ENCODE results near the gene DNMT3A.

DNMT3A gene

DNA sequence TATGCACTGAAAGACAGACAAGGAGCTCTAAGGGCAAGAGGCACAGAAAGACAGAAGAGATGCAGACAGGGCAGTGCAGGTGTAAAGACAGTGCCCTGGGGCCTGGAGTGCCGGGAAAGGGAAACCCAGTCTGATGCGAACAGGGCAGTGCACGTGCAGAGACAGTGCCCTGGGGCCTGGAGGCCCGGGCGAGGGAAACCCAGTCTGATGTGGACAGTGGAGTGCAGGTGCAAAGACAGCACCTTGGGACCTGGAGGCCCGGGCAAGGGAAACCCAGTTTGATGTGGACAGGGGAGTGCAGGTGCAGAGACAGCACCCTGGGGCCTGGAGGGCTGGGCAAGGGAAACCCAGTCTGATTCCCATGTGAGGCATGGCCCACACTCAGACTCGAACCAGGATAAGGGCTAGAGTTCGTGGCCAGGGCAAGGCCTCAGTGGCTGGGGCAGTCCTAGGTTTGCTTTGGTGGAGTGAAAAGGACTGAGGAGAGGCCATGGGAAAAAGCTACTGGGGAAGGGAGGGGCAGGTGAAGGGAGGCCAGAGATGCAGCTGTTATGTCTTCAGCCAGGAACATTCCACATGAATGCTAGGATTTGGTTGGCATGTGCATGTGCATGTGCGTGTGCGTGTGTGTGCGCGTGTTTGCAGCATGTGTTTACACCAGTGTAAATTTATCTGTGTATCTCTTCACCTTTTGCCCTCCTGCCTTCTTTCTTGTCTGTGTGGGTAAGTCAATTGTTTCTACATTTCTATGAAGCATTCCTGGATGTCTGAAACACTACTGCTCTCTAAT, 39.1 kb upstream of the DNMT3A start:
- H4K8ac ChIP-seq (ENCODE audit: low read depth, low read length) = no peak overlapping the region
- H2AK5ac ChIP-seq (ENCODE audit: low read depth, low read length) = peak overlapping the region; percentile 59
- H2BK5ac ChIP-seq (ENCODE audit: low read length) = no peak overlapping the region
- peaks cover 0 to 3% of the 10 kb centered on the region in 2 donors for H3K36me3 ChIP-seq (replicated peaks in 1 of 2; ENCODE audit: control insufficient read depth in 2 of 2, insufficient read depth in 2 of 2, low read length in 2 of 2)
- no peak overlapping the region for H2AFZ ChIP-seq (ENCODE audit: low read length)
- WGBS, 2 donors (ENCODE audit: extremely low coverage in 2 of 2, insufficient read length in 2 of 2, insufficient replicate concordance in 1 of 2) = no CpG with 5 or more reads among the region's 12 CpGs
- H2BK15ac ChIP-seq (ENCODE audit: low read length) = no peak overlapping the region
- H3K9ac ChIP-seq (ENCODE audit: low read depth, low read length, poor library complexity) = peak overlapping the region; percentile 9
- no peaks in the 10 kb centered on the region for H3K79me1 ChIP-seq (ENCODE audit: low read depth, low read length)
- peaks cover 13 to 14% of the 10 kb centered on the region in 2 donors for H3K4me1 ChIP-seq (ENCODE audit: control insufficient read depth in 2 of 2, insufficient read depth in 1 of 2, low read depth in 1 of 2, low read length in 2 of 2)
- no peak overlapping the region for H2BK120ac ChIP-seq (ENCODE audit: low read depth, low read length)
- H4K91ac ChIP-seq (ENCODE audit: low read depth, low read length, poor library complexity) = no peak overlapping the region
- H3K23ac ChIP-seq (ENCODE audit: low read depth, low read length, poor library complexity) = peak overlapping the region; percentile 38
- peaks cover 0 to 16% of the 10 kb centered on the region in 2 donors for H3K9me3 ChIP-seq (replicated peaks in 1 of 2; ENCODE audit: control insufficient read depth in 2 of 2, insufficient read depth in 1 of 2, low read depth in 1 of 2, low read length in 2 of 2)
- no peak overlapping the region for H2BK12ac ChIP-seq (ENCODE audit: low read length)
- peak overlapping the region; percentile 22 for H3K18ac ChIP-seq (ENCODE audit: low read length)
- H3K4ac ChIP-seq (ENCODE audit: low read length) = no peak overlapping the region
- no peak for DNase-seq (ENCODE audit: low spot score)
- peaks cover 0 to 2% (median 0%) of the 10 kb centered on the region in 3 experiments for H3K27me3 ChIP-seq (ENCODE audit: control insufficient read depth in 3 of 3, insufficient read depth in 3 of 3, low read depth in 1 of 3, low read length in 3 of 3)
- no peak overlapping the region for H3K4me3 ChIP-seq (ENCODE audit: low read length in 2 of 2)
- no peak overlapping the region for H3K27ac ChIP-seq (replicated peaks; ENCODE audit: low read length)
- H3K14ac ChIP-seq (ENCODE audit: low read length) = peak overlapping the region; percentile 11
- no peak overlapping the region for H3K4me2 ChIP-seq (ENCODE audit: insufficient read depth, low read length, poor library complexity, severe bottlenecking)

- WGBS, 2 donors (ENCODE audit: extremely low coverage in 2 of 2, insufficient read length in 2 of 2, insufficient replicate concordance in 1 of 2) = no CpG with 5 or more reads among the region's 5 CpGs
- no peak overlapping the region for H3K18ac ChIP-seq (ENCODE audit: low read length)
Observed at GRCh38 chr2:25380023-25380422, 38.3 kb upstream of the DNMT3A start.

DNA sequence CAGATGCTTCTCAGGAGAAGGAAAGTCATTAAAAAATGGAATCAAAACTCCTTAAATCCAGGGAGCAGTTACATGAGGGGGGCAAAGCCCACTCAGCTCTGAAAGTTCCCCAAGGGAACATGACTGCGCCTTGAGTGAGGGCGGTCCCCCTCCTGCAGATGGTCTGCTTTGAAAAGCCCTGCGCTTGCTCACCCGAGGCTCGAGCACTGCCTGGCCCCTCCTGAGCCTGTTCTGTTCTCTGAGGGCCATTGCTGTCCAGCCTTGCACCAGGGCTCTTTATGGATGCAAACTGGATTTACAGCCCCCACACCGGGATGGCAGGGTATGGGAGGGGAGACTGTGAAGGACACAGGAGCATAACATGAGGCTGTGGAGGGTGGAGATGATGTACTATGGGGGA, 37.8 kb upstream of the DNMT3A start:
- Histone ChIP-seq H2BK120ac (ENCODE audit: low read depth, low read length) (no peak overlapping the region), H2BK12ac (ENCODE audit: low read length) (no peak overlapping the region), H3K4me1 (ENCODE audit: control insufficient read depth in 2 of 2, insufficient read depth in 1 of 2, low read depth in 1 of 2, low read length in 2 of 2) (peaks cover 17 to 18% of the 10 kb centered on the region in 2 donors), H3K36me3 (replicated peaks in 1 of 2; ENCODE audit: control insufficient read depth in 2 of 2, insufficient read depth in 2 of 2, low read length in 2 of 2) (peaks cover 0 to 3% of the 10 kb centered on the region in 2 donors), H2BK5ac (ENCODE audit: low read length) (no peak overlapping the region), H3K9ac (ENCODE audit: low read depth, low read length, poor library complexity) (no peak overlapping the region), H2AFZ (ENCODE audit: low read length) (no peak overlapping the region), H4K91ac (ENCODE audit: low read depth, low read length, poor library complexity) (no peak overlapping the region), H2BK15ac (ENCODE audit: low read length) (no peak overlapping the region), H3K9me3 (replicated peaks in 1 of 2; ENCODE audit: control insufficient read depth in 2 of 2, insufficient read depth in 1 of 2, low read depth in 1 of 2, low read length in 2 of 2) (peaks cover 0 to 16% of the 10 kb centered on the region in 2 donors), H3K4me3 (ENCODE audit: low read length in 2 of 2) (no peak overlapping the region), H3K79me1 (ENCODE audit: low read depth, low read length) (no peaks in the 10 kb centered on the region), H3K4ac (ENCODE audit: low read length) (no peak overlapping the region), H3K14ac (ENCODE audit: low read length) (no peak overlapping the region), H3K27ac (replicated peaks; ENCODE audit: low read length) (no peak overlapping the region), H3K4me2 (ENCODE audit: insufficient read depth, low read length, poor library complexity, severe bottlenecking) (no peak overlapping the region), H3K27me3 (ENCODE audit: control insufficient read depth in 3 of 3, insufficient read depth in 3 of 3, low read depth in 1 of 3, low read length in 3 of 3) (peaks cover 0 to 2% (median 0%) of the 10 kb centered on the region in 3 experiments), H2AK5ac (ENCODE audit: low read depth, low read length) (no peak overlapping the region), H3K23ac (ENCODE audit: low read depth, low read length, poor library complexity) (no peak overlapping the region), H3K18ac (ENCODE audit: low read length) (no peak overlapping the region), H4K8ac (ENCODE audit: low read depth, low read length) (no peak overlapping the region)
- no CpG with 5 or more reads among the region's 6 CpGs for WGBS, 2 donors (ENCODE audit: extremely low coverage in 2 of 2, insufficient read length in 2 of 2, insufficient replicate concordance in 1 of 2)
- no peak for DNase-seq (ENCODE audit: low spot score)

More at GRCh38 chr2:25380023-25380422, 38.3 kb upstream of the DNMT3A start:
- Histone ChIP-seq H3K4me2 (ENCODE audit: insufficient read depth, low read length, poor library complexity, severe bottlenecking) (no peak overlapping the region), H4K91ac (ENCODE audit: low read depth, low read length, poor library complexity) (no peak overlapping the region), H3K4ac (ENCODE audit: low read length) (no peak overlapping the region), H2BK120ac (ENCODE audit: low read depth, low read length) (no peak overlapping the region), H2AFZ (ENCODE audit: low read length) (no peak overlapping the region), H3K9ac (ENCODE audit: low read depth, low read length, poor library complexity) (no peak overlapping the region), H3K9me3 (replicated peaks in 1 of 2; ENCODE audit: control insufficient read depth in 2 of 2, insufficient read depth in 1 of 2, low read depth in 1 of 2, low read length in 2 of 2) (peaks cover 0 to 16% of the 10 kb centered on the region in 2 donors), H2BK12ac (ENCODE audit: low read length) (no peak overlapping the region), H2BK5ac (ENCODE audit: low read length) (no peak overlapping the region), H3K4me1 (ENCODE audit: control insufficient read depth in 2 of 2, insufficient read depth in 1 of 2, low read depth in 1 of 2, low read length in 2 of 2) (peaks cover 17 to 18% of the 10 kb centered on the region in 2 donors), H2AK5ac (ENCODE audit: low read depth, low read length) (no peak overlapping the region), H3K27me3 (ENCODE audit: control insufficient read depth in 3 of 3, insufficient read depth in 3 of 3, low read depth in 1 of 3, low read length in 3 of 3) (peaks cover 0 to 2% (median 0%) of the 10 kb centered on the region in 3 experiments), H3K4me3 (ENCODE audit: low read length in 2 of 2) (no peak overlapping the region), H3K27ac (replicated peaks; ENCODE audit: low read length) (no peak overlapping the region), H3K79me1 (ENCODE audit: low read depth, low read length) (no peaks in the 10 kb centered on the region), H3K23ac (ENCODE audit: low read depth, low read length, poor library complexity) (no peak overlapping the region), H3K14ac (ENCODE audit: low read length) (no peak overlapping the region), H4K8ac (ENCODE audit: low read depth, low read length) (no peak overlapping the region), H2BK15ac (ENCODE audit: low read length) (no peak overlapping the region), H3K36me3 (replicated peaks in 1 of 2; ENCODE audit: control insufficient read depth in 2 of 2, insufficient read depth in 2 of 2, low read length in 2 of 2) (peaks cover 0 to 3% of the 10 kb centered on the region in 2 donors)
- no peak for DNase-seq (ENCODE audit: low spot score)

- Histone ChIP-seq H2AFZ (ENCODE audit: low read length) (no peak overlapping the region), H3K4ac (ENCODE audit: low read length) (peak overlapping the region; percentile 31), H3K4me3 (ENCODE audit: low read length in 2 of 2) (no peak overlapping the region), H3K14ac (ENCODE audit: low read length) (peak overlapping the region; percentile 5), H3K4me1 (ENCODE audit: control insufficient read depth in 2 of 2, insufficient read depth in 1 of 2, low read depth in 1 of 2, low read length in 2 of 2) (peaks cover 17 to 18% of the 10 kb centered on the region in 2 donors), H4K91ac (ENCODE audit: low read depth, low read length, poor library complexity) (no peak overlapping the region), H2AK5ac (ENCODE audit: low read depth, low read length) (peak overlapping the region; percentile 30), H3K79me1 (ENCODE audit: low read depth, low read length) (no peaks in the 10 kb centered on the region), H3K27me3 (ENCODE audit: control insufficient read depth in 3 of 3, insufficient read depth in 3 of 3, low read depth in 1 of 3, low read length in 3 of 3) (peaks cover 0 to 2% (median 0%) of the 10 kb centered on the region in 3 experiments), H2BK5ac (ENCODE audit: low read length) (no peak overlapping the region), H3K36me3 (replicated peaks in 1 of 2; ENCODE audit: control insufficient read depth in 2 of 2, insufficient read depth in 2 of 2, low read length in 2 of 2) (peaks cover 0 to 3% of the 10 kb centered on the region in 2 donors), H3K27ac (replicated peaks; ENCODE audit: low read length) (no peak overlapping the region), H3K23ac (ENCODE audit: low read depth, low read length, poor library complexity) (peak overlapping the region; percentile 66), H3K9me3 (replicated peaks in 1 of 2; ENCODE audit: control insufficient read depth in 2 of 2, insufficient read depth in 1 of 2, low read depth in 1 of 2, low read length in 2 of 2) (peaks cover 0 to 16% of the 10 kb centered on the region in 2 donors), H2BK15ac (ENCODE audit: low read length) (no peak overlapping the region), H2BK12ac (ENCODE audit: low read length) (no peak overlapping the region), H3K4me2 (ENCODE audit: insufficient read depth, low read length, poor library complexity, severe bottlenecking) (no peak overlapping the region), H2BK120ac (ENCODE audit: low read depth, low read length) (no peak overlapping the region), H4K8ac (ENCODE audit: low read depth, low read length) (no peak overlapping the region), H3K9ac (ENCODE audit: low read depth, low read length, poor library complexity) (peak overlapping the region; percentile 54), H3K18ac (ENCODE audit: low read length) (peak overlapping the region; percentile 30)
- no CpG with 5 or more reads among the region's 10 CpGs for WGBS, 2 donors (ENCODE audit: extremely low coverage in 2 of 2, insufficient read length in 2 of 2, insufficient replicate concordance in 1 of 2)
- no peak for DNase-seq (ENCODE audit: low spot score)
Observed at GRCh38 chr2:25378731-25379490, 37.2 kb upstream of the DNMT3A start.

Measured in neuronal stem cell (in vitro differentiated cells).